Testis (tissue), 3 donors: ENCODE measurements around the gene NDUFAF2. TPM values are rescaled to one million over a fixed set of nuclear protein-coding genes. Genes with fewer than 3 reads are reported as not detected.

ENCODE experiments used
- DNase-seq: peaks from one replicate; pipeline ENCODE4 v3.0.0-alpha.2; 2019
- H3K27ac ChIP-seq, 2 donors: fragments of 200-600 bp; sonication (generic); one replicate each; pipeline ENCODE4 v1.5.1; 2019
- H3K27me3 ChIP-seq: fragments of 200-600 bp; sonication (generic); one replicate; pipeline ENCODE4 v1.5.1; 2019
- H3K36me3 ChIP-seq: fragments of 200-600 bp; sonication (generic); one replicate; pipeline ENCODE4 v1.5.1; 2017; ENCODE audit warnings: low read depth; ENCODE audit errors: missing control alignments
- H3K4me1 ChIP-seq: fragments of 200-600 bp; sonication (generic); one replicate; pipeline ENCODE4 v1.5.1; 2019
- H3K4me3 ChIP-seq, 2 donors: fragments of 200-600 bp; sonication (generic); one replicate each; pipeline ENCODE4 v1.5.1; 2017 to 2019
- H3K9me3 ChIP-seq: fragments of 200-600 bp; sonication (generic); one replicate; pipeline ENCODE4 v1.5.1; 2017
- CTCF ChIP-seq, 3 experiments: fragments of 450-650 bp in 2 of 3; fragments of 200-600 bp in 1 of 3; sonication (generic) in 1 of 3; IDR thresholded peaks; one replicate each; pipeline ENCODE4 v1.5.1; 2016 to 2019; ENCODE audit warnings: antibody characterized with exemption in 3 of 3, mild to moderate bottlenecking in 2 of 3, moderate library complexity in 1 of 3
- POLR2A ChIP-seq: fragments of 450-650 bp; IDR thresholded peaks from one replicate; pipeline ENCODE4 v1.6.1; 2017; ENCODE audit warnings: antibody characterized with exemption, mild to moderate bottlenecking, moderate library complexity
- WGBS, 2 donors: methylation state at CpG; one replicate each; pipeline ENCODE4 v1.1.5; 2018; 5-methylcytosine and 5-hydroxymethylcytosine counted together
- intact Hi-C: fragments of 100-400 bp; cut with DNase I; formaldehyde crosslinking; loops from one replicate; pipeline ENCODE4 v1.15.1; 2023; ENCODE audit warnings: low total_unique reads
- polyA plus RNA-seq: library from polyadenylated mRNA; stranded (reverse); fragments of 350-450 nt; fragmentation: Illumina TruSeq; extraction: RNeasy Lipid Tissue Mini Kit (QIAGEN cat#74804); gene quantifications from one replicate; pipeline ENCODE4 v1.2.3, GENCODE V29; 2014; ENCODE audit warnings: low read depth, low replicate concordance; ENCODE audit not compliant: insufficient read depth
- total RNA-seq, 2 donors: library from RNA; depleted of rRNA; stranded (reverse); fragments of >200 nt; gene quantifications; one replicate each; pipeline ENCODE4 v1.2.3, GENCODE V29; 2016

Gene NDUFAF2
- total and polyA plus RNA-seq, 3 donors from 2014 or later, result 18.1 to 30.8 (median 22.3) TPM

GRCh38 chr5:60948738-60949137 lies 3.7 kb downstream of the NDUFAF2 start:
- DNase-seq, result no peak
- Histone ChIP-seq H3K4me3 (no peak overlapping the region), H3K27ac (no peak overlapping the region), H3K4me1 (peaks cover 5% of the 10 kb centered on the region), H3K27me3 (no peaks in the 10 kb centered on the region), H3K36me3 (no peaks in the 10 kb centered on the region), H3K9me3 (no peaks in the 10 kb centered on the region)
- intact Hi-C loops, result no loop called here
- WGBS, 2 donors, result 98 to 100% methylated on average over 1 of the region's 1 CpG
- TF ChIP-seq CTCF (IDR thresholded peaks at IDR 0.05) (no peak), POLR2A (no peak)

GRCh38 chr5:60955239-60955638 lies 10.2 kb downstream of the NDUFAF2 start:
- intact Hi-C loops, result no loop called here
- WGBS, 2 donors, result 94 to 96% methylated on average over 3 of the region's 3 CpGs
- no peaks in the 10 kb centered on the region for H3K27me3 ChIP-seq
- no peak overlapping the region for H3K27ac ChIP-seq
- H3K4me3 ChIP-seq, result no peak overlapping the region
- H3K36me3 ChIP-seq, result no peaks in the 10 kb centered on the region
- TF ChIP-seq CTCF (IDR thresholded peaks at IDR 0.05) (no peak), POLR2A (no peak)
- DNase-seq, result no peak
- H3K9me3 ChIP-seq, result no peaks in the 10 kb centered on the region
- H3K4me1 ChIP-seq, result no peaks in the 10 kb centered on the region

DNA sequence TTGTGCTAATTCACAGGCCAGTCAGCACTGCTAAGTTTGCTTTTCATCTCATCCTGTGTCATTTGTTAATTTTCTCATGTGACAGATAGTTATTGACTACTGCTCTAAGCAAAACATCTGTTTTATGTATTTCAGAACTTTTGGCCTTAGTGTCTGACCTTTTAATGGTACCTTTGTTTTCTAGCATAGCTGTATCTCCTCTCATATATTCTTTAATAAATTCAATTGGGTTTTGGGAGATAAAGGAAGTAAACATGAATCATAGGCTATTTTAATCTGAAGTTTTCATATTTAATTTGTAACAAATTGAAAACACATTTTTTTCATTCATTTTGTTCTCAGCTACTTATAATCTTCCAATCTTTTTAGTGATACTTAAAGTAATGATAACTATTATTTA lies 13.1 kb downstream of the NDUFAF2 start:
- Histone ChIP-seq H3K9me3 (no peaks in the 10 kb centered on the region), H3K27ac (no peak overlapping the region), H3K36me3 (no peaks in the 10 kb centered on the region), H3K4me1 (no peaks in the 10 kb centered on the region), H3K4me3 (no peak overlapping the region), H3K27me3 (no peaks in the 10 kb centered on the region)
- DNase-seq, result no peak
- TF ChIP-seq CTCF (IDR thresholded peaks at IDR 0.05) (no peak), POLR2A (no peak)
- intact Hi-C loops, result no loop called here

- Histone ChIP-seq H3K27ac (no peak overlapping the region), H3K27me3 (no peaks in the 10 kb centered on the region), H3K4me1 (no peaks in the 10 kb centered on the region), H3K9me3 (no peaks in the 10 kb centered on the region), H3K4me3 (no peak overlapping the region), H3K36me3 (no peaks in the 10 kb centered on the region)
- DNase-seq, result no peak
- TF ChIP-seq POLR2A (no peak), CTCF (IDR thresholded peaks at IDR 0.05) (no peak)
- intact Hi-C loops, result no loop called here
- WGBS, 2 donors, result 95 to 96% methylated on average over 2 of the region's 2 CpGs
Measured at GRCh38 chr5:60958712-60959111, 13.7 kb downstream of the NDUFAF2 start.

GRCh38 chr5:60959156-60959555 lies 14.2 kb downstream of the NDUFAF2 start:
- Histone ChIP-seq H3K27me3 (no peaks in the 10 kb centered on the region), H3K4me1 (no peaks in the 10 kb centered on the region), H3K9me3 (no peaks in the 10 kb centered on the region), H3K36me3 (no peaks in the 10 kb centered on the region), H3K4me3 (no peak overlapping the region), H3K27ac (no peak overlapping the region)
- intact Hi-C loops, result no loop called here
- no peak for DNase-seq
- TF ChIP-seq CTCF (IDR thresholded peaks at IDR 0.05) (no peak), POLR2A (no peak)
